ENCODE measurements around the gene MYH9.

DNA sequence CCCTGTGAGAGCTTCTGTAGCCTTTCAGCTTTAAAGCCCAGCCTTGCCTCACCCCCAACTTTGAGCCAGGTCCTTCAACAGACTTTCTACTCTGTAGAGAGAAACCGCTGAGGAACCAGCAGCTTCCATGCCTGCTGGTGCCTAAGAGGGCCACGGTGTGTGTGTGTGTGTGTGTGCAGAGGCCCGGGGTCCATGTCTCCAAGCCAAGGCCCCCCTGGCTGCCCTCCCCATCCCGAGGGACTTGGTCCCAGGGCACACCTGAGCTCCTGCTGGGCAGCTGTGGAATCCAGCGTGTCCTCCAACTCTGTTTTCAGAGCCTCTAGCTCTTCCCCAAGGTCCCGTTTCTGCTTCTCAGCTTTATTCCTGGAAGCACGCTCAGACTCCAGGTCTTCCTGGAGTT, 92.5 kb downstream of the MYH9 start:
- TF ChIP-seq, protein P1, sequence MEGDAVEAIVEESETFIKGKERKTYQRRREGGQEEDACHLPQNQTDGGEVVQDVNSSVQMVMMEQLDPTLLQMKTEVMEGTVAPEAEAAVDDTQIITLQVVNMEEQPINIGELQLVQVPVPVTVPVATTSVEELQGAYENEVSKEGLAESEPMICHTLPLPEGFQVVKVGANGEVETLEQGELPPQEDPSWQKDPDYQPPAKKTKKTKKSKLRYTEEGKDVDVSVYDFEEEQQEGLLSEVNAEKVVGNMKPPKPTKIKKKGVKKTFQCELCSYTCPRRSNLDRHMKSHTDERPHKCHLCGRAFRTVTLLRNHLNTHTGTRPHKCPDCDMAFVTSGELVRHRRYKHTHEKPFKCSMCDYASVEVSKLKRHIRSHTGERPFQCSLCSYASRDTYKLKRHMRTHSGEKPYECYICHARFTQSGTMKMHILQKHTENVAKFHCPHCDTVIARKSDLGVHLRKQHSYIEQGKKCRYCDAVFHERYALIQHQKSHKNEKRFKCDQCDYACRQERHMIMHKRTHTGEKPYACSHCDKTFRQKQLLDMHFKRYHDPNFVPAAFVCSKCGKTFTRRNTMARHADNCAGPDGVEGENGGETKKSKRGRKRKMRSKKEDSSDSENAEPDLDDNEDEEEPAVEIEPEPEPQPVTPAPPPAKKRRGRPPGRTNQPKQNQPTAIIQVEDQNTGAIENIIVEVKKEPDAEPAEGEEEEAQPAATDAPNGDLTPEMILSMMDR (IDR thresholded peaks at IDR 0.05) = no peak
- no peak for TF ChIP-seq POLR2A (IDR thresholded peaks at IDR 0.05)

Data from heart left ventricle (tissue), 13 donors.